Calu3 (cell line): ENCODE results near the gene MEN1. TPM values are rescaled to one million over a fixed set of nuclear protein-coding genes. Genes with fewer than 3 reads are reported as not detected.

ENCODE experiments used
- BruUV-seq: library from RNA; stranded (reverse); fragments of 400-500 nt; replicated peaks from 2 replicates; lab custom pipeline; 2021; lab: Mats Ljungman, UMichigan
- CTCF ChIA-PET: fragments of 300-600 bp; sonication (Branson Sonifier 250); formaldehyde crosslinking; loops from one replicate; lab custom pipeline; 2022; ENCODE audit warnings: antibody characterized with exemption; lab: Charles Lee
- DNase-seq: peaks from one replicate; pipeline ENCODE4 v3.0.0; 2022
- H3K27ac Mint-ChIP-seq: one replicate; pipeline ENCODE4 v1.8.0; 2022; ENCODE audit warnings: mixed read lengths; ENCODE audit not compliant: unreplicated experiment
- H3K27me3 Mint-ChIP-seq: one replicate; pipeline ENCODE4 v1.8.0; 2022; ENCODE audit warnings: mixed read lengths; ENCODE audit not compliant: unreplicated experiment
- H3K36me3 Mint-ChIP-seq: one replicate; pipeline ENCODE4 v1.8.0; 2022; ENCODE audit warnings: mild to moderate bottlenecking, moderate library complexity, mixed read lengths; ENCODE audit not compliant: insufficient read depth, unreplicated experiment
- H3K4me1 Mint-ChIP-seq: one replicate; pipeline ENCODE4 v1.8.0; 2022; ENCODE audit warnings: mild to moderate bottlenecking, low read depth, mixed read lengths; ENCODE audit not compliant: unreplicated experiment
- H3K4me3 Mint-ChIP-seq: one replicate; pipeline ENCODE4 v1.8.0; 2022; ENCODE audit warnings: mild to moderate bottlenecking, low read depth, moderate library complexity, mixed read lengths; ENCODE audit not compliant: unreplicated experiment
- H3K9me3 Mint-ChIP-seq: one replicate; pipeline ENCODE4 v1.8.0; 2022; ENCODE audit warnings: low read depth, mixed read lengths; ENCODE audit not compliant: unreplicated experiment
- intact Hi-C: fragments of 100-400 bp; cut with micrococcal nuclease; formaldehyde crosslinking; loops from one replicate; pipeline ENCODE4 v1.10.0; 2022; ENCODE audit not compliant: unreplicated experiment
- total RNA-seq: library from RNA; stranded (reverse); gene quantifications from 2 replicates; pipeline ENCODE4 v1.2.3, GENCODE V29; 2022
- TF ChIP-seq, protein P1 (sequence below): fragments of 200-600 bp; IDR thresholded peaks from one replicate; pipeline ENCODE4 v1.8.0; 2022; ENCODE audit warnings: antibody characterized with exemption; ENCODE audit not compliant: unreplicated experiment

Gene MEN1
- total RNA-seq, 1 experiment from 2014 or later, result 39.8 TPM

DNA sequence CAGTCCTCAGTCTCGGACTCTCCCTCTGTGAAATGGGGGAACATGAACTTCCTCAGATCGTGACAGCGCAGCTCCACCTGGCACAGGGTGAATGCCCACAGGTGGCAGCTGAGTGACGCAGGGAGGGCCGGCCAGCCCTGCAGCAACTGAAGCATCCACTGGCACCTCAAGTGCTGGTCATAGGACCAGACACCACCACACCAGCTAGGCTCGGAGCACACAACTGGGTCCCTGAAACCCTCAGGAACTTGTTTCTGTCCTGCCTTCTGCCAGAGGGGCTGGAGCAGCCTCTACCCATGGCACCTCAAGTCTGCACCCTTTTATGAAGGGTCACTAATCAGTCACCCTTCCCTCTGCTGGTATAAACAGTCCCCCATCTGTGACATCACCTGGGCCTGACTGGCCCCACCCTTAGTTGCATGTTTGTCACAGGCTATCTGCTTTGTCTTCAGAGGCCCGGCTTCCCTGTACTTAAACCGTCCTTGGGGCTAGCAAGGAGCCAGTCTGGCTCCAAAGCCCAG is 41.5 kb upstream of the MEN1 start:
- H3K4me3 Mint-ChIP-seq, result no peak overlapping the region
- H3K27ac Mint-ChIP-seq, result peak overlapping the region; percentile 24
- no peak for DNase-seq
- intact Hi-C loops, result no loop called here
- H3K4me1 Mint-ChIP-seq, result peaks cover 76% of the 10 kb centered on the region
- CTCF ChIA-PET, result no interaction called here
- no TSS peak for BruUV-seq
- H3K9me3 Mint-ChIP-seq, result no peaks in the 10 kb centered on the region
- peaks cover 68% of the 10 kb centered on the region for H3K36me3 Mint-ChIP-seq
- no peaks in the 10 kb centered on the region for H3K27me3 Mint-ChIP-seq
- TF ChIP-seq, protein P1, sequence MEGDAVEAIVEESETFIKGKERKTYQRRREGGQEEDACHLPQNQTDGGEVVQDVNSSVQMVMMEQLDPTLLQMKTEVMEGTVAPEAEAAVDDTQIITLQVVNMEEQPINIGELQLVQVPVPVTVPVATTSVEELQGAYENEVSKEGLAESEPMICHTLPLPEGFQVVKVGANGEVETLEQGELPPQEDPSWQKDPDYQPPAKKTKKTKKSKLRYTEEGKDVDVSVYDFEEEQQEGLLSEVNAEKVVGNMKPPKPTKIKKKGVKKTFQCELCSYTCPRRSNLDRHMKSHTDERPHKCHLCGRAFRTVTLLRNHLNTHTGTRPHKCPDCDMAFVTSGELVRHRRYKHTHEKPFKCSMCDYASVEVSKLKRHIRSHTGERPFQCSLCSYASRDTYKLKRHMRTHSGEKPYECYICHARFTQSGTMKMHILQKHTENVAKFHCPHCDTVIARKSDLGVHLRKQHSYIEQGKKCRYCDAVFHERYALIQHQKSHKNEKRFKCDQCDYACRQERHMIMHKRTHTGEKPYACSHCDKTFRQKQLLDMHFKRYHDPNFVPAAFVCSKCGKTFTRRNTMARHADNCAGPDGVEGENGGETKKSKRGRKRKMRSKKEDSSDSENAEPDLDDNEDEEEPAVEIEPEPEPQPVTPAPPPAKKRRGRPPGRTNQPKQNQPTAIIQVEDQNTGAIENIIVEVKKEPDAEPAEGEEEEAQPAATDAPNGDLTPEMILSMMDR, result no peak

DNA sequence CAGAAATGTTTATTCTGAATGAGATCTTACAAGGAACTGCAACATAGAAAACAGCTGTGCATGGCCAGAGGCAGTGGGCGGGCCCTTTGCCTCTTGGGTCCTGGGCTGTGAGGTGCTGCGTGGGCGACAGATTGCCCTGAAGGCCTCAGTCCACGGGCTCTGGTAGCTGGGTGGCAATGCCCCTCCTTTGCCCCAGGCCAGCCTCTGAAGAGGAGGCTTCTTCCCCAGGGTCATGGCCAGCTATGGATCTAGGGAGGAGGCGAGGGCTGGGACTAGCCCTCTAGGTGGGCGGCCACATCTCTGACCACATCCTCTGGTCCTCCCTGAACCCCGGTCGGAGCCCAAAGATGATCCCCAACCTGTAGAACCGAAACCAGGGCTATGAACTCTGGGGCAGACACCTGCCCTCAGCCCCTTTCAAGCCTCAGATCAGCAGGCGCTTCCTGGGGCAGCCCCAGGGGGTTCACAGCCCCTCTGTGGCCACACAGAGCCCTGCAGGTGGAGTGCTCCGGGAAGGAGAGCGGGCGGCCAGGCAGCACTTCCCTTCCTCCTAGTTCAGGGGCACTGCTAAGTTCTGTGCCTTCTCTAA is 40.7 kb upstream of the MEN1 start:
- Mint-ChIP-seq H3K27me3 (no peaks in the 10 kb centered on the region), H3K9me3 (no peaks in the 10 kb centered on the region), H3K27ac (no peak overlapping the region), H3K36me3 (peaks cover 61% of the 10 kb centered on the region), H3K4me1 (peaks cover 70% of the 10 kb centered on the region), H3K4me3 (no peak overlapping the region)
- intact Hi-C loops, result no loop called here
- no TSS peak for BruUV-seq
- no peak for DNase-seq
- CTCF ChIA-PET, result interaction anchor here (0.9 to 1.0 kb wide), 3 partner anchors 17 to 37 kb away, joined by 4 read pairs; no protein-coding TSS in a partner anchor
- TF ChIP-seq, protein P1, result no peak

DNA sequence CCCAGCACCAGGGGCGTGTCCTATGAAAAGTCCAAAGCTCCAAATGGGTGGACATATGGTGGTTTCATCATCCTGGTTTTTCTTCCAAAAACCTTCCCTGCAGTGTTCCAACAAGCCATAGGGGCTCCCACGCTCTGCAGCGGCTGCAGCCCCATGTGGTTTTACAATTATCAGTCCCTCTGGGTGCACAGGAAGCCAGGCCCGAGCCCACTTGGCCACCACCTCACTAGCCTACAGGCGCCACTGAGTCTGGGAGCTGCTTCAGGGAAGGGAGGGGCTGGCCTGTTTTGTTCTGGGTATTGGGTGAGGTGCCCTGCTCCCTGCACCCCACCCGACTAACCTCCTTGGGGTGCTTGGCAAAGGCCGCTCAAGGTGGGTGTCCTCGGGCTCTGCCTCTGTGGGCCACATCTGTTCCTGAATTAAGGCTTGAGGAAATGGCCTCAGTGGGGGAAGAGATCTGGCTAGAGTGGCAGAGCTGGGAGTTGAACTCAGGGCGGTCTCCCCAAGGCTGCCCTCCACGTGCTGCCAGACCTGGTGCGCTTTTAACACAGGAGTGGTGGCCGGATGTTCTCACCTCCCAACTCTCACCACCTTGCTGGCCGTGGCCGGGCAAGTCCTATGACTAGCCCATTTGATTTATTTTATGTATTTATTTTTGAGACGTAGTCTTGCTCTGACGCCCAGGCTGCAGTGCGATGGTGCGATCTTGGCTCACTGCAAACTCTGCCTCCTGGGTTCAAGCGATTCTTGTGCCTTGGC is 39.4 kb upstream of the MEN1 start:
- Mint-ChIP-seq H3K4me3 (no peak overlapping the region), H3K4me1 (peaks cover 64% of the 10 kb centered on the region), H3K27me3 (no peaks in the 10 kb centered on the region), H3K36me3 (peaks cover 56% of the 10 kb centered on the region), H3K9me3 (no peaks in the 10 kb centered on the region), H3K27ac (peak overlapping the region; percentile 47)
- CTCF ChIA-PET, result interaction anchor here (1.3 to 4.3 kb wide), 7 partner anchors 11 to 147 kb away, joined by 3 to 49 read pairs (median 14); partner anchors contain the start of genes BATF2 and EHD1
- BruUV-seq, result no TSS peak
- intact Hi-C loops, result loop anchor here (5.0 to 10.0 kb wide), 3 partner anchors 148 to 265 kb away; partner anchors contain the start of genes ARL2, BATF2, TM7SF2 and ZNHIT2
- TF ChIP-seq, protein P1, result no peak
- DNase-seq, result no peak

DNA sequence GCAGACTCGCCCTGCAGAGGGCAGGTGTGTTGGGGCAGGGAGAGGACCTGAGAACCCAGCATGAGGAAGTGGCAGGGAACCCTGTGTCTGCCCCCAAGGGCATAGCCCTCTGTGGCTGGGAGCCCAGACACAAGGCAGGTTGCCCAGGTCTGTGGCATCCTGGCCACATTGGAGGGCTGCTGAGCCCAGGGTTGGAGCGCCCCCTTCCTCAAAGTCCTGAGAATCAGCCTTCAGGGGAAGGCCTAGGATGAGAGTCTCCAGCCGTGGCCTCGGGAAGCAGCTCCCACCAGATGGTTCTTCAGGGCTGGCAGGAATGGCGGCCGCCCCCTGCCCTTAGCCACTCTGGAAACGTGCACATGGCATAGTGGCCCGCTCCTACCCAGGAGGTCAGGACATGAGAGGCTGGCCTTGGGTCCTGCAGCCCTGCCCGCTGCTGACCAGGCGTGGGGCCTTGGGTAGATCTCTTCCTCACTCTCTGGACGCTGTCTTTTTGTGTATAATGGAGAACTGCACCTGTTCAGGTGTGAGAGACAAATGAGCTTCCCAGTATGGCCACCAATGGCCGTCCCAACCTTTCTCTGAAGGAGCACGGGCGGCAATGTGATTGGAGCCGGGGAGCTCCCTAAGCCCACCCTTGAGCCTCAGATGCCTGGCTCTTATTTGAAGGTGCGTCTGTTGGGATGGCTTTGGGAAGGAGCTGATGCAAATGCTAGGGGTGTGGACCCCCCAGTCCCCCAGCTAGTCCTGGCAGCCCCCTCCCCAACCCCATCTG is 38.7 kb upstream of the MEN1 start:
- no TSS peak for BruUV-seq
- Mint-ChIP-seq H3K27ac (peak overlapping the region; percentile 72), H3K27me3 (no peaks in the 10 kb centered on the region), H3K4me1 (peaks cover 59% of the 10 kb centered on the region), H3K36me3 (peaks cover 56% of the 10 kb centered on the region), H3K9me3 (no peaks in the 10 kb centered on the region), H3K4me3 (no peak overlapping the region)
- TF ChIP-seq, protein P1, result peak; percentile 18
- CTCF ChIA-PET, result interaction anchor here (0.5 to 4.3 kb wide), 15 partner anchors 10 to 468 kb away, joined by 3 to 49 read pairs (median 4); partner anchors contain the start of genes ARL2, ATG2A, BATF2 and EHD1
- peak; percentile 76 for DNase-seq
- intact Hi-C loops, result loop anchor here (5.0 to 10.0 kb wide), 3 partner anchors 148 to 266 kb away; partner anchors contain the start of genes ARL2, BATF2, TM7SF2 and ZNHIT2
